Mammary epithelial cell (primary cell): ENCODE data around the gene CA4.

Experiments used
- CTCF ChIP-seq, 2 donors: IDR thresholded peaks in 1 of 2; conservative IDR thresholded peaks in 1 of 2; 2 replicates each; pipeline ENCODE4 v1.5.1; 2011 to 2012; ENCODE audit warnings: inconsistent platforms in 2 of 2, low read length in 2 of 2, mild to moderate bottlenecking in 2 of 2, control low read depth in 1 of 2, low read depth in 1 of 2; ENCODE audit not compliant: insufficient read depth in 1 of 2; ENCODE audit errors: extremely low read depth in 1 of 2
- EZH2 ChIP-seq: IDR thresholded peaks from 2 replicates; pipeline ENCODE4 v1.6.1; 2012; ENCODE audit warnings: low read length, inconsistent platforms, borderline replicate concordance

- no peak for TF ChIP-seq CTCF (conservative IDR thresholded peaks at IDR 0.05 in 1 of 2, IDR thresholded peaks at IDR 0.05 in 1 of 2; ENCODE audit: extremely low read depth in 1 of 2, insufficient read depth in 1 of 2, low read depth in 1 of 2, low read length in 2 of 2)
- no peak for TF ChIP-seq EZH2
These were observed 12.0 kb downstream of the CA4 start for GRCh38 chr17:60161598-60162330.
